Activated T-cell treated with anti-CD3 and anti-CD28 coated beads, Interleukin-2, amount 50 U/mL, for 48 hours (primary cell): Measurements from ENCODE around the gene EFTUD2.
A peak's percentile ranks its signal among the peaks of the same experiment; 100 is the strongest.
"Not testable (repeated sequence)": the region's sequence is repeated elsewhere in the genome, so short reads cannot be mapped to it uniquely, and the experiment has no call there.

Source experiments
- DNase-seq, 2 experiments: peaks; one replicate each; pipeline ENCODE4 v3.0.0-alpha.2; 2020

The EFTUD2 gene

GRCh38 chr17:44846206-44846605, 53.0 kb downstream of the EFTUD2 start:
- DNase-seq, result no peak

GRCh38 chr17:44844390-44844830, 54.8 kb downstream of the EFTUD2 start:
- no peak for DNase-seq

- DNase-seq, result no peak
Measured at GRCh38 chr17:44842748-44843147, 56.5 kb downstream of the EFTUD2 start.

- DNase-seq, result no peak
Measured at GRCh38 chr17:44840936-44841335, 58.3 kb downstream of the EFTUD2 start.

GRCh38 chr17:44840274-44840673, 59.0 kb downstream of the EFTUD2 start:
- no peak for DNase-seq

- no peak for DNase-seq
Measured at GRCh38 chr17:44837196-44837595, 62.0 kb downstream of the EFTUD2 start.

- DNase-seq, result no peak
Measured at GRCh38 chr17:44832805-44833204, 66.4 kb downstream of the EFTUD2 start.

- DNase-seq, result no peak
Measured at GRCh38 chr17:44831371-44831770, 67.9 kb downstream of the EFTUD2 start.

GRCh38 chr17:44830359-44831288, 68.6 kb downstream of the EFTUD2 start:
- peak; percentile 44 to 46 for DNase-seq

- DNase-seq, result peak; percentile 44 to 58
Measured at GRCh38 chr17:44829523-44830358, 69.5 kb downstream of the EFTUD2 start, which contains the start of gene GJC1. Gene GJC1 (minus strand): TSS chr17:44830287. CDS start chr17:44805817, 24,470 bp downstream.

GRCh38 chr17:44828919-44829522, 70.2 kb downstream of the EFTUD2 start:
- DNase-seq, result peak in 1 of 2 experiments; percentile 41

GRCh38 chr17:44827863-44828262, 71.4 kb downstream of the EFTUD2 start:
- no peak for DNase-seq

- no peak for DNase-seq
Measured at GRCh38 chr17:44826123-44826790, 73.0 kb downstream of the EFTUD2 start.

- not testable (repeated sequence) for DNase-seq
Measured at GRCh38 chr17:44825236-44825635, 74.0 kb downstream of the EFTUD2 start.

GRCh38 chr17:44820631-44821212, 78.5 kb downstream of the EFTUD2 start:
- no peak for DNase-seq

GRCh38 chr17:44818508-44818907, 80.7 kb downstream of the EFTUD2 start:
- not testable (repeated sequence) for DNase-seq

- no peak for DNase-seq
Measured at GRCh38 chr17:44812263-44812662, 87.0 kb downstream of the EFTUD2 start.

- not testable (repeated sequence) for DNase-seq
Measured at GRCh38 chr17:44808656-44809388, 90.4 kb downstream of the EFTUD2 start.

GRCh38 chr17:44808156-44808555, 91.1 kb downstream of the EFTUD2 start:
- no peak for DNase-seq

GRCh38 chr17:44807817-44808155, 91.5 kb downstream of the EFTUD2 start:
- no peak for DNase-seq

- DNase-seq, result no peak
Measured at GRCh38 chr17:44807093-44807816, 92.0 kb downstream of the EFTUD2 start.
